ENCODE measurements around the gene S100A2. TPM values are rescaled to one million over a fixed set of nuclear protein-coding genes. Genes with fewer than 3 reads are reported as not detected.

S100A2 gene
- total RNA-seq, 1 experiment from 2014 or later, result 373 TPM

GRCh38 chr1:153614906-153615305 is 49.3 kb upstream of the S100A2 start:
- no peaks in the 10 kb centered on the region for H4K20me1 ChIP-seq (ENCODE audit: low read length)
- peaks cover 19% of the 10 kb centered on the region for H3F3A ChIP-seq (ENCODE audit: low read length, unreplicated experiment)
- H2AFZ ChIP-seq (ENCODE audit: low read length), result no peak overlapping the region
- intact Hi-C loops (cut with micrococcal nuclease), result no loop called here
- POLR2A ChIA-PET (ENCODE audit: unreplicated experiment), result interaction anchor here (1.2 to 1.3 kb wide), 3 partner anchors 12 to 43 kb away, joined by 3 to 7 read pairs (median 3); partner anchors contain the start of genes CHTOP and S100A13
- H3K9me2 ChIP-seq (replicated peaks; ENCODE audit: low read length), result no peaks in the 10 kb centered on the region
- peaks cover 69% of the 10 kb centered on the region for H3K79me2 ChIP-seq (ENCODE audit: low read length)
- ATAC-seq (no peak), DNase-seq (no peak)
- H3K4me2 ChIP-seq (ENCODE audit: low read length), result peak overlapping the region; percentile 81
- H3K27me3 ChIP-seq (ENCODE audit: low read length), result no peaks in the 10 kb centered on the region
- no TSS peak for BruUV-seq (replicated peaks)
- TF ChIP-seq EZH2 (IDR thresholded peaks at IDR 0.05; ENCODE audit: low read length, unreplicated experiment) (no peak), EZH2phosphoT487 (IDR thresholded peaks at IDR 0.05; ENCODE audit: borderline replicate concordance, low read length) (no peak), CTCF (conservative IDR thresholded peaks at IDR 0.05; ENCODE audit: low read depth, low read length) (no peak)
- CTCF ChIA-PET, result interaction anchor here (0.9 to 1.5 kb wide), 3 partner anchors 19 to 104 kb away, joined by 3 to 5 read pairs (median 3); partner anchors contain the start of gene CHTOP
- H3K9ac ChIP-seq (ENCODE audit: low read length), result no peak overlapping the region; the same call in 1 of the 2 replicates
- H3K27ac ChIP-seq (ENCODE audit: low read length), result no peak overlapping the region
- peaks cover 11% of the 10 kb centered on the region for H3K36me3 ChIP-seq (ENCODE audit: low read depth, low read length)
- peak overlapping the region; percentile 70 for H3K4me3 ChIP-seq (ENCODE audit: low read length)
- no peaks in the 10 kb centered on the region for H3K9me3 ChIP-seq (ENCODE audit: low read length)
- H3K4me1 ChIP-seq (ENCODE audit: insufficient read depth, low read length), result peaks cover 62% of the 10 kb centered on the region

DNA sequence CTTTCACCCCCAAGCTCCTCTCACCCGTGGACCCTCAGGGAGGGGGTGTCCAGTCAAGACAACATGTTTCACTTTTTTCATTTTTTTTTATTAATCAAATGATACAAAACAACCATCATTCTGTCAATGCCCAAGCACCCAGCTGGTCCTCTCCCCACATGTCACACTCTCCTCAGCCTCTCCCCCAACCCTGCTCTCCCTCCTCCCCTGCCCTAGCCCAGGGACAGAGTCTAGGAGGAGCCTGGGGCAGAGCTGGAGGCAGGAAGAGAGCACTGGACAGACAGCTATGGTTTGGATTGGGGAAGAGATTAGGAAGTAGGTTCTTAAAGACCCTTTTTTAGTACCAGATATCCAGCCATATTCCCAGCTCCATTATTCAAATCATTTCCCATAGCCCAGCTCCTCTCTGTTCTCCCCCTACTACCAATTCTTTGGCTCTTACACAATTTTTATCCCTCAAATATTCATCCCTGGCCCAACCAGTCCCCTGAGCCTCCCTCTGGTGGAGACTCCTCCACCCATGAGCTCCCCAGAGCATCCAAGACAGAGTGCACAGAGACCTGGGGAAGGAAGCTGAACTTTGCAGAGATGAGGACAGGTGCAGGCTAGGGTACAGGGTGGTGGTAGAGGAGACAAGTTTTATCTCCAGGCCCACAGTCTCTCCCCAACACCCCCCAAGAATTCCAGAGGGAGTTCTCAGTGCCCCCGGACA is 48.7 kb upstream of the S100A2 start:
- ATAC-seq (no peak), DNase-seq (no peak)
- H3K9me2 ChIP-seq (replicated peaks; ENCODE audit: low read length), result no peaks in the 10 kb centered on the region
- H3K9me3 ChIP-seq (ENCODE audit: low read length), result no peaks in the 10 kb centered on the region
- no peaks in the 10 kb centered on the region for H4K20me1 ChIP-seq (ENCODE audit: low read length)
- H3F3A ChIP-seq (ENCODE audit: low read length, unreplicated experiment), result peaks cover 24% of the 10 kb centered on the region
- H3K36me3 ChIP-seq (ENCODE audit: low read depth, low read length), result peaks cover 10% of the 10 kb centered on the region
- TF ChIP-seq EZH2 (IDR thresholded peaks at IDR 0.05; ENCODE audit: low read length, unreplicated experiment) (no peak), EZH2phosphoT487 (IDR thresholded peaks at IDR 0.05; ENCODE audit: borderline replicate concordance, low read length) (no peak), CTCF (conservative IDR thresholded peaks at IDR 0.05; ENCODE audit: low read depth, low read length) (no peak; the same call in 1 of the 2 replicates)
- ChIA-PET CTCF (interaction anchor here (0.9 to 2.6 kb wide), 4 partner anchors 13 to 104 kb away, joined by 3 to 17 read pairs (median 4); partner anchors contain the start of genes CHTOP and S100A13), POLR2A (ENCODE audit: unreplicated experiment) (interaction anchor here (0.6 to 1.3 kb wide), 3 partner anchors 13 to 23 kb away, joined by 3 to 7 read pairs (median 3); partner anchors contain the start of genes CHTOP and S100A13)
- peak overlapping the region; percentile 81 for H3K4me2 ChIP-seq (ENCODE audit: low read length)
- H3K79me2 ChIP-seq (ENCODE audit: low read length), result peaks cover 74% of the 10 kb centered on the region
- no TSS peak for BruUV-seq (replicated peaks)
- H3K9ac ChIP-seq (ENCODE audit: low read length), result no peak overlapping the region; the same call in 1 of the 2 replicates
- H3K4me1 ChIP-seq (ENCODE audit: insufficient read depth, low read length), result peaks cover 67% of the 10 kb centered on the region
- H3K27ac ChIP-seq (ENCODE audit: low read length), result peak overlapping the region; percentile 15
- no peak overlapping the region for H2AFZ ChIP-seq (ENCODE audit: low read length)
- peak overlapping the region; percentile 70 for H3K4me3 ChIP-seq (ENCODE audit: low read length)
- H3K27me3 ChIP-seq (ENCODE audit: low read length), result no peaks in the 10 kb centered on the region
- intact Hi-C loops (cut with micrococcal nuclease), result no loop called here
